ENCODE data around the gene DPP4. TPM values are rescaled to one million over a fixed set of nuclear protein-coding genes. Genes with fewer than 3 reads are reported as not detected.

Gene DPP4
- total and polyA plus RNA-seq, 2 of the 13 experiments (the other 11 are each of a cell fraction or from before 2014, with no cell fraction given): 39.4 to 109 TPM

DNA sequence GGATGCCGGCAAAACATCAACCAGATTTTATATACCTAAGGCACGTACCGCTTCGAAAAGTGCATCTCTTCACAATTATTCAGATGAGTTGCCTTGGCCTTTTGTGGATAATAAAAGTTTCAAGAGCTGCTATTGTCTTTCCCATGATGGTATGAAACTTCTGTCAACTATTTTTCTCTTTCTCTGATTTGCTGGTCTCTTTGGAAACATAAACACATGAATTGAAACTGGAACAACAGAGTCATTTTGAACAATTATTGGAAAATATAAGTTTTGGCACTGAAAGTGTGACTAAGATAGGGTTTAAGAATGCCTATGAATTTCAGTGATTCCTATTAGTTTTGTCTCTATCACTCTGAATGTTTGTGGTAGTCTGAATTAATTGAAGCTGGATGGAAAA, 109.9 kb downstream of the DPP4 start (continued):
- TF ChIP-seq ZNF552 (CRISPR knock-in tag; IDR thresholded peaks at IDR 0.05; ENCODE audit: borderline replicate concordance): no peak
- TF ChIP-seq FOXA1 (IDR thresholded peaks at IDR 0.05): no peak
- no peak for TF ChIP-seq FOXA1 (CRISPR knock-in tag; IDR thresholded peaks at IDR 0.05)

DNA sequence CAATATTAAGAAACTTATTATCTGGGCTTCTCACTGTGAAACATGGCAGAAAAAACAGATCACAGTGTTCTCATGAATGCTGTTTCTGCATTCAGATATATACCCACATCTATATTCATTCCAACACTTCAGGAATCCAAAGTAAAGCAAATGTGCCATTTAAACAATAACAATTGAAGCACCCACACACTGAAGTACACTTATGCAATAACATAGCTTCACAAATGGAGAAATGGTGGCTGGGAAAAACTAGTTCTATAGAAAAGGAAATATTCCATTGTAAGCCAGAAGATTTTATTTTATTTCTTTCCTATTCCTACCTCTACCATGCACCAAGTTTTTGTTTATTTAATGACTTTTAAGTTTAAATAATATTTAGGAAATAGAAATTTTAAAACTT, 111.9 kb downstream of the DPP4 start:
- DNase-seq (ENCODE audit: low spot score) (no peak), FAIRE-seq (no peak), ATAC-seq (no peak)
- Histone ChIP-seq H3K27me3 (ENCODE audit: control insufficient read depth in 1 of 2, insufficient read depth in 2 of 2, low read length in 2 of 2) (no peaks in the 10 kb centered on the region), H3K79me2 (ENCODE audit: insufficient read depth, low read length) (no peaks in the 10 kb centered on the region), H3K27ac (ENCODE audit: extremely low read length, insufficient read depth, low read length) (no peak overlapping the region), H3K4me1 (ENCODE audit: insufficient read depth, low read length) (no peaks in the 10 kb centered on the region), H2AFZ (ENCODE audit: low read length) (no peak overlapping the region), H3K36me3 (replicated peaks in 1 of 2; ENCODE audit: control insufficient read depth in 1 of 2, insufficient read depth in 2 of 2, low read length in 2 of 2) (no peaks in the 10 kb centered on the region), H3K9me3 (ENCODE audit: low read length) (no peaks in the 10 kb centered on the region), H3K9ac (ENCODE audit: insufficient read depth, low read depth, low read length) (no peak overlapping the region), H3K4me3 (replicated peaks in 1 of 3; ENCODE audit: insufficient read depth in 1 of 3, low read depth in 2 of 3, low read length in 3 of 3) (no peak overlapping the region), H3K4me2 (ENCODE audit: low read depth, low read length) (no peak overlapping the region), H4K20me1 (ENCODE audit: insufficient read depth, low read length) (no peaks in the 10 kb centered on the region)
- intact Hi-C loops (cut with micrococcal nuclease; ENCODE audit: unreplicated experiment): no loop called here
- ChIA-PET POLR2A (no interaction called here), CTCF (ENCODE audit: low intra/inter-chr PET ratio, low total read pairs) (no interaction called here)
- in situ Hi-C loops (cut with HindIII; ENCODE audit: extremely low pct_ligation_motif_present, low pct_unique_long_range_greater_than_20kb): no loop called here
- TF ChIP-seq HCFC1 (IDR thresholded peaks at IDR 0.05; ENCODE audit: low read depth, low read length) (no peak), TEAD2 (CRISPR knock-in tag; IDR thresholded peaks at IDR 0.05) (no peak), ZNF530 (CRISPR knock-in tag; IDR thresholded peaks at IDR 0.05; ENCODE audit: low read depth) (no peak), SMAD9 (CRISPR knock-in tag; IDR thresholded peaks at IDR 0.05) (no peak), ZNF230 (CRISPR knock-in tag; IDR thresholded peaks at IDR 0.05) (no peak), ZNF136 (CRISPR knock-in tag; IDR thresholded peaks at IDR 0.05; ENCODE audit: low read depth) (no peak), SOX5 (CRISPR knock-in tag; IDR thresholded peaks at IDR 0.05; ENCODE audit: borderline replicate concordance) (no peak), AHR (CRISPR knock-in tag; IDR thresholded peaks at IDR 0.05) (no peak), PHF5A (CRISPR knock-in tag; IDR thresholded peaks at IDR 0.05; ENCODE audit: low read depth, unreplicated experiment) (no peak), ZNF781 (CRISPR knock-in tag; IDR thresholded peaks at IDR 0.05; ENCODE audit: borderline replicate concordance, not compliant biosample characterization) (no peak), SMARCE1 (IDR thresholded peaks at IDR 0.05; ENCODE audit: borderline replicate concordance) (no peak), SIX4 (CRISPR knock-in tag; IDR thresholded peaks at IDR 0.05) (no peak), SCMH1 (CRISPR knock-in tag; IDR thresholded peaks at IDR 0.05; ENCODE audit: borderline replicate concordance) (no peak), MBD4 (IDR thresholded peaks at IDR 0.05; ENCODE audit: borderline replicate concordance, low read length) (no peak), ZFP90 (CRISPR knock-in tag; IDR thresholded peaks at IDR 0.05; ENCODE audit: borderline replicate concordance) (no peak), NCOA2 (CRISPR knock-in tag; IDR thresholded peaks at IDR 0.05) (no peak)
- TF ChIP-seq, protein P1, sequence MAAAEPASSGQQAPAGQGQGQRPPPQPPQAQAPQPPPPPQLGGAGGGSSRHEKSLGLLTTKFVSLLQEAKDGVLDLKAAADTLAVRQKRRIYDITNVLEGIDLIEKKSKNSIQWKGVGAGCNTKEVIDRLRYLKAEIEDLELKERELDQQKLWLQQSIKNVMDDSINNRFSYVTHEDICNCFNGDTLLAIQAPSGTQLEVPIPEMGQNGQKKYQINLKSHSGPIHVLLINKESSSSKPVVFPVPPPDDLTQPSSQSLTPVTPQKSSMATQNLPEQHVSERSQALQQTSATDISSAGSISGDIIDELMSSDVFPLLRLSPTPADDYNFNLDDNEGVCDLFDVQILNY (CRISPR knock-in tag; conservative IDR thresholded peaks at IDR 0.05): no peak
- TF ChIP-seq, protein P2, sequence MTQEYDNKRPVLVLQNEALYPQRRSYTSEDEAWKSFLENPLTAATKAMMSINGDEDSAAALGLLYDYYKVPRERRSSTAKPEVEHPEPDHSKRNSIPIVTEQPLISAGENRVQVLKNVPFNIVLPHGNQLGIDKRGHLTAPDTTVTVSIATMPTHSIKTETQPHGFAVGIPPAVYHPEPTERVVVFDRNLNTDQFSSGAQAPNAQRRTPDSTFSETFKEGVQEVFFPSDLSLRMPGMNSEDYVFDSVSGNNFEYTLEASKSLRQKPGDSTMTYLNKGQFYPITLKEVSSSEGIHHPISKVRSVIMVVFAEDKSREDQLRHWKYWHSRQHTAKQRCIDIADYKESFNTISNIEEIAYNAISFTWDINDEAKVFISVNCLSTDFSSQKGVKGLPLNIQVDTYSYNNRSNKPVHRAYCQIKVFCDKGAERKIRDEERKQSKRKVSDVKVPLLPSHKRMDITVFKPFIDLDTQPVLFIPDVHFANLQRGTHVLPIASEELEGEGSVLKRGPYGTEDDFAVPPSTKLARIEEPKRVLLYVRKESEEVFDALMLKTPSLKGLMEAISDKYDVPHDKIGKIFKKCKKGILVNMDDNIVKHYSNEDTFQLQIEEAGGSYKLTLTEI (CRISPR knock-in tag; conservative IDR thresholded peaks at IDR 0.05): no peak
- BruUV-seq (replicated peaks): no TSS peak
